ENCODE results near the gene SLC4A5.

SLC4A5 gene

GRCh38 chr2:74390606-74391005 is 47.4 kb upstream of the SLC4A5 start:
- Histone ChIP-seq H3K4me3 (ENCODE audit: low read depth, low read length) (peak overlapping the region; percentile 81), H2AFZ (no peak overlapping the region), H3K36me3 (ENCODE audit: control insufficient read depth, insufficient read depth, low read length) (no peaks in the 10 kb centered on the region), H3K4me1 (peaks cover 23% of the 10 kb centered on the region), H3K79me2 (peaks cover 62% of the 10 kb centered on the region), H3K27ac (no peak overlapping the region), H3K9ac (no peak overlapping the region), H3K9me3 (ENCODE audit: control insufficient read depth, low read length) (no peaks in the 10 kb centered on the region), H3K4me2 (ENCODE audit: low read length) (peak overlapping the region; percentile 97), H3K27me3 (ENCODE audit: control insufficient read depth, insufficient read depth, low read length) (no peaks in the 10 kb centered on the region)
- TF ChIP-seq, protein P1, sequence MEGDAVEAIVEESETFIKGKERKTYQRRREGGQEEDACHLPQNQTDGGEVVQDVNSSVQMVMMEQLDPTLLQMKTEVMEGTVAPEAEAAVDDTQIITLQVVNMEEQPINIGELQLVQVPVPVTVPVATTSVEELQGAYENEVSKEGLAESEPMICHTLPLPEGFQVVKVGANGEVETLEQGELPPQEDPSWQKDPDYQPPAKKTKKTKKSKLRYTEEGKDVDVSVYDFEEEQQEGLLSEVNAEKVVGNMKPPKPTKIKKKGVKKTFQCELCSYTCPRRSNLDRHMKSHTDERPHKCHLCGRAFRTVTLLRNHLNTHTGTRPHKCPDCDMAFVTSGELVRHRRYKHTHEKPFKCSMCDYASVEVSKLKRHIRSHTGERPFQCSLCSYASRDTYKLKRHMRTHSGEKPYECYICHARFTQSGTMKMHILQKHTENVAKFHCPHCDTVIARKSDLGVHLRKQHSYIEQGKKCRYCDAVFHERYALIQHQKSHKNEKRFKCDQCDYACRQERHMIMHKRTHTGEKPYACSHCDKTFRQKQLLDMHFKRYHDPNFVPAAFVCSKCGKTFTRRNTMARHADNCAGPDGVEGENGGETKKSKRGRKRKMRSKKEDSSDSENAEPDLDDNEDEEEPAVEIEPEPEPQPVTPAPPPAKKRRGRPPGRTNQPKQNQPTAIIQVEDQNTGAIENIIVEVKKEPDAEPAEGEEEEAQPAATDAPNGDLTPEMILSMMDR (IDR thresholded peaks at IDR 0.05), result no peak

DNA sequence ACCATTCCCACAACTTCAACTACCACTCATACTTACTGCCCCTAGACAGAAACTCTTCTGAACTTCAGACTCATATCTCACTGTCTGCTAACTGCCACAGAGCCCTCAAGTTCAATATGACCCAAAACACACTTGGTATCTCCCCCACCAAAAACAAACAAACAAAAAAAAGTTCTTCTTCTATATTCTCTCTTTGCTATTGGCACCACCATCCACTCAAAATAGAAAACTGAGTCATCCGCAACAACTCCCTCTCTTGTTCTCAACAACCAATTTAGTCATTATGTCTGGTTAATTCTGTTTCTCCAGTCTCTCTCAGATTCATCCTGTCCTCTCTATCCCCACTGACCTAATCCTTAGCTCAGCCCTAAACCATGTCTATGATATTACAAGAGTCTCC is 44.1 kb upstream of the SLC4A5 start:
- Histone ChIP-seq H3K4me3 (ENCODE audit: low read depth, low read length) (no peak overlapping the region), H3K9me3 (ENCODE audit: control insufficient read depth, low read length) (no peaks in the 10 kb centered on the region), H3K36me3 (ENCODE audit: control insufficient read depth, insufficient read depth, low read length) (no peaks in the 10 kb centered on the region), H3K9ac (no peak overlapping the region), H3K27me3 (ENCODE audit: control insufficient read depth, insufficient read depth, low read length) (no peaks in the 10 kb centered on the region), H2AFZ (no peak overlapping the region), H3K4me2 (ENCODE audit: low read length) (no peak overlapping the region), H3K27ac (no peak overlapping the region), H3K79me2 (peaks cover 75% of the 10 kb centered on the region), H3K4me1 (peaks cover 27% of the 10 kb centered on the region)
- TF ChIP-seq, protein P1 (IDR thresholded peaks at IDR 0.05), result no peak

- no peak overlapping the region for H3K4me3 ChIP-seq (ENCODE audit: low read depth, low read length)
- H3K9ac ChIP-seq, result no peak overlapping the region
- H3K36me3 ChIP-seq (ENCODE audit: control insufficient read depth, insufficient read depth, low read length), result no peaks in the 10 kb centered on the region
- H3K27ac ChIP-seq, result peak overlapping the region; percentile 45
- H3K4me1 ChIP-seq, result peaks cover 31% of the 10 kb centered on the region
- TF ChIP-seq, protein P1 (IDR thresholded peaks at IDR 0.05), result no peak
- no peaks in the 10 kb centered on the region for H3K9me3 ChIP-seq (ENCODE audit: control insufficient read depth, low read length)
- H3K27me3 ChIP-seq (ENCODE audit: control insufficient read depth, insufficient read depth, low read length), result no peaks in the 10 kb centered on the region
- H3K4me2 ChIP-seq (ENCODE audit: low read length), result no peak overlapping the region
- H2AFZ ChIP-seq, result no peak overlapping the region
- H3K79me2 ChIP-seq, result peaks cover 77% of the 10 kb centered on the region
Observed at GRCh38 chr2:74385396-74385795, 42.2 kb upstream of the SLC4A5 start.

GRCh38 chr2:74384051-74384450 is 40.8 kb upstream of the SLC4A5 start:
- H3K79me2 ChIP-seq, result peaks cover 78% of the 10 kb centered on the region
- H3K27ac ChIP-seq, result no peak overlapping the region
- no peaks in the 10 kb centered on the region for H3K9me3 ChIP-seq (ENCODE audit: control insufficient read depth, low read length)
- no peaks in the 10 kb centered on the region for H3K36me3 ChIP-seq (ENCODE audit: control insufficient read depth, insufficient read depth, low read length)
- no peak overlapping the region for H3K9ac ChIP-seq
- H3K4me1 ChIP-seq, result peaks cover 38% of the 10 kb centered on the region
- H3K4me3 ChIP-seq (ENCODE audit: low read depth, low read length), result no peak overlapping the region
- TF ChIP-seq, protein P1 (IDR thresholded peaks at IDR 0.05), result no peak
- no peak overlapping the region for H3K4me2 ChIP-seq (ENCODE audit: low read length)
- no peak overlapping the region for H2AFZ ChIP-seq
- H3K27me3 ChIP-seq (ENCODE audit: control insufficient read depth, insufficient read depth, low read length), result no peaks in the 10 kb centered on the region

- Histone ChIP-seq H3K36me3 (ENCODE audit: control insufficient read depth, insufficient read depth, low read length) (no peaks in the 10 kb centered on the region), H3K27ac (no peak overlapping the region), H3K9me3 (ENCODE audit: control insufficient read depth, low read length) (no peaks in the 10 kb centered on the region), H2AFZ (no peak overlapping the region), H3K9ac (no peak overlapping the region), H3K4me1 (peaks cover 36% of the 10 kb centered on the region), H3K27me3 (ENCODE audit: control insufficient read depth, insufficient read depth, low read length) (no peaks in the 10 kb centered on the region), H3K4me3 (ENCODE audit: low read depth, low read length) (no peak overlapping the region), H3K79me2 (peaks cover 78% of the 10 kb centered on the region), H3K4me2 (ENCODE audit: low read length) (no peak overlapping the region)
- TF ChIP-seq, protein P1 (IDR thresholded peaks at IDR 0.05), result no peak
Observed at GRCh38 chr2:74383254-74383653, 40.0 kb upstream of the SLC4A5 start.
